K562 (cell line): ENCODE measurements around the gene LMTK2. TPM values are rescaled to one million over a fixed set of nuclear protein-coding genes. Genes with fewer than 3 reads are reported as not detected.

Source experiments
- ARNT ChIP-seq, 2 experiments: fragments of 450-650 bp; IDR thresholded peaks; 2 replicates each; pipeline ENCODE4 v1.6.1; 2016; ENCODE audit warnings: mild to moderate bottlenecking in 1 of 2
- CC2D1A ChIP-seq: fragments of 450-650 bp; IDR thresholded peaks from 2 replicates; pipeline ENCODE4 v1.6.1; 2017; ENCODE audit warnings: mild to moderate bottlenecking
- CREB1 ChIP-seq, 2 experiments: sonication (generic) in 1 of 2; formaldehyde crosslinking in 1 of 2; IDR thresholded peaks; 2 replicates each; pipeline versions ENCODE4 v1.6.1 to v1.8.0; 2012 to 2022; ENCODE audit warnings: inconsistent platforms in 1 of 2, mild to moderate bottlenecking in 1 of 2, missing genetic modification reagents in 1 of 2, moderate library complexity in 1 of 2
- DPF2 ChIP-seq: fragments of 450-650 bp; IDR thresholded peaks from 2 replicates; pipeline ENCODE4 v1.6.1; 2016
- FOXA3 ChIP-seq, 2 experiments: fragments of 450-650 bp in 1 of 2; sonication (generic) in 1 of 2; formaldehyde crosslinking; IDR thresholded peaks in 1 of 2; conservative IDR thresholded peaks in 1 of 2; 2 replicates each; pipeline versions ENCODE4 v1.4.0 to v1.8.0; 2020 to 2022; ENCODE audit warnings: mild to moderate bottlenecking in 2 of 2, missing genetic modification reagents in 1 of 2
- FOXK2 ChIP-seq, 2 experiments: fragments of 450-650 bp; IDR thresholded peaks in 1 of 2; conservative IDR thresholded peaks in 1 of 2; 2 replicates each; pipeline ENCODE4 v1.6.1; 2016; ENCODE audit warnings: low read depth in 2 of 2, mild to moderate bottlenecking in 1 of 2
- MTA2 ChIP-seq: fragments of 450-650 bp; IDR thresholded peaks from 2 replicates; pipeline ENCODE4 v1.6.1; 2016; ENCODE audit warnings: low read depth
- NFIX ChIP-seq: fragments of 250-450 bp; sonication (Bioruptor Pico); IDR thresholded peaks from 2 replicates; pipeline ENCODE4 v1.4.0; 2020; ENCODE audit warnings: low read depth, mild to moderate bottlenecking, moderate library complexity
- RAD51 ChIP-seq: fragments of 450-650 bp; IDR thresholded peaks from 2 replicates; pipeline ENCODE4 v1.7.1; 2016; ENCODE audit warnings: low read depth, mild to moderate bottlenecking, borderline replicate concordance
- SAFB ChIP-seq: fragments of 200-400 bp; formaldehyde crosslinking; IDR thresholded peaks from 2 replicates; pipeline ENCODE4 v1.6.1; 2017; ENCODE audit warnings: low read depth, low read length, borderline replicate concordance
- SPI1 ChIP-seq: IDR thresholded peaks from 2 replicates; pipeline ENCODE4 v1.6.1; 2011; ENCODE audit warnings: low read depth, low read length, control low read depth, borderline replicate concordance
- TBL1XR1 ChIP-seq, 2 experiments: IDR thresholded peaks; 2 replicates each; pipeline ENCODE4 v1.6.1; 2012; ENCODE audit warnings: improper control_type of control experiment in 2 of 2, low read length in 2 of 2, mild to moderate bottlenecking in 1 of 2
- THAP7 ChIP-seq: fragments of 250-450 bp; sonication (Bioruptor Pico); IDR thresholded peaks from 2 replicates; pipeline ENCODE4 v1.5.0; 2021
- ZBTB7A ChIP-seq: IDR thresholded peaks from 2 replicates; pipeline ENCODE4 v1.6.1; 2011; ENCODE audit warnings: low read depth, mild to moderate bottlenecking, low read length, moderate library complexity, borderline replicate concordance; ENCODE audit not compliant: control insufficient read depth
- polyA plus RNA-seq, 8 experiments: library from polyadenylated mRNA; depleted of rRNA in 4 of 8; stranded (reverse) in 5 of 8; unstranded in 3 of 8; fragments of >200 nt; fragmentation: Nextera tagmentation in 2 of 8; fragmentation: Illumina TruSeq in 1 of 8; extraction: Ambion mirVana in 2 of 8; extraction: Trizol in 1 of 8; gene quantifications; 2 replicates each; pipeline versions ENCODE4 v1.2.1 to v1.2.3, GENCODE V29; 2011 to 2014; ENCODE audit warnings: inconsistent platforms in 1 of 8, missing spikeins in 1 of 8
- total RNA-seq, 7 experiments: library from RNA; depleted of rRNA in 6 of 7; stranded (reverse); fragments of >200 nt in 6 of 7; fragmentation: Illumina TruSeq in 2 of 7; extraction: Trizol in 2 of 7; gene quantifications; 2 replicates each; pipeline versions ENCODE4 v1.2.1 to v1.2.3, GENCODE V29; 2011 to 2021; ENCODE audit warnings: low replicate concordance in 1 of 7
- TF ChIP-seq, protein P1 (sequence below): fragments of 250-450 bp; sonication (Bioruptor Pico); IDR thresholded peaks from 2 replicates; pipeline ENCODE4 v1.4.0; 2020; ENCODE audit warnings: mild to moderate bottlenecking, moderate library complexity, borderline replicate concordance
- TF ChIP-seq, protein P2 (sequence below): fragments of 450-650 bp; IDR thresholded peaks from 2 replicates; pipeline ENCODE4 v1.6.1; 2016
- TF ChIP-seq, protein P3 (sequence below), 3 experiments: fragments of 200-800 bp in 1 of 3; fragments of 250-450 bp in 1 of 3; fragments of 450-650 bp in 1 of 3; sonication (Bioruptor Pico) in 1 of 3; sonication (Bioruptor generic) in 1 of 3; formaldehyde crosslinking in 1 of 3; IDR thresholded peaks; 2 replicates each; pipeline versions ENCODE4 v1.6.1 to v1.8.0; 2016 to 2022; ENCODE audit warnings: mild to moderate bottlenecking in 2 of 3, missing genetic modification characterization in 2 of 3, missing compliant biosample characterization in 1 of 3, moderate library complexity in 1 of 3

Gene LMTK2
- total and polyA plus RNA-seq, 9 of the 15 experiments (the other 6 are each of a cell fraction or from before 2014, with no cell fraction given): 0.78 to 16.4 (median 6.3) TPM

GRCh38 chr7:98217623-98218582 is 111.2 kb downstream of the LMTK2 start (continued):
- TF ChIP-seq, protein P1, sequence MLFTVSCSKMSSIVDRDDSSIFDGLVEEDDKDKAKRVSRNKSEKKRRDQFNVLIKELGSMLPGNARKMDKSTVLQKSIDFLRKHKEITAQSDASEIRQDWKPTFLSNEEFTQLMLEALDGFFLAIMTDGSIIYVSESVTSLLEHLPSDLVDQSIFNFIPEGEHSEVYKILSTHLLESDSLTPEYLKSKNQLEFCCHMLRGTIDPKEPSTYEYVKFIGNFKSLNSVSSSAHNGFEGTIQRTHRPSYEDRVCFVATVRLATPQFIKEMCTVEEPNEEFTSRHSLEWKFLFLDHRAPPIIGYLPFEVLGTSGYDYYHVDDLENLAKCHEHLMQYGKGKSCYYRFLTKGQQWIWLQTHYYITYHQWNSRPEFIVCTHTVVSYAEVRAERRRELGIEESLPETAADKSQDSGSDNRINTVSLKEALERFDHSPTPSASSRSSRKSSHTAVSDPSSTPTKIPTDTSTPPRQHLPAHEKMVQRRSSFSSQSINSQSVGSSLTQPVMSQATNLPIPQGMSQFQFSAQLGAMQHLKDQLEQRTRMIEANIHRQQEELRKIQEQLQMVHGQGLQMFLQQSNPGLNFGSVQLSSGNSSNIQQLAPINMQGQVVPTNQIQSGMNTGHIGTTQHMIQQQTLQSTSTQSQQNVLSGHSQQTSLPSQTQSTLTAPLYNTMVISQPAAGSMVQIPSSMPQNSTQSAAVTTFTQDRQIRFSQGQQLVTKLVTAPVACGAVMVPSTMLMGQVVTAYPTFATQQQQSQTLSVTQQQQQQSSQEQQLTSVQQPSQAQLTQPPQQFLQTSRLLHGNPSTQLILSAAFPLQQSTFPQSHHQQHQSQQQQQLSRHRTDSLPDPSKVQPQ (CRISPR knock-in tag): 0 out of 2 replicates have a peak, but pooled peaks have one; percentile 49
- TF ChIP-seq, protein P2, sequence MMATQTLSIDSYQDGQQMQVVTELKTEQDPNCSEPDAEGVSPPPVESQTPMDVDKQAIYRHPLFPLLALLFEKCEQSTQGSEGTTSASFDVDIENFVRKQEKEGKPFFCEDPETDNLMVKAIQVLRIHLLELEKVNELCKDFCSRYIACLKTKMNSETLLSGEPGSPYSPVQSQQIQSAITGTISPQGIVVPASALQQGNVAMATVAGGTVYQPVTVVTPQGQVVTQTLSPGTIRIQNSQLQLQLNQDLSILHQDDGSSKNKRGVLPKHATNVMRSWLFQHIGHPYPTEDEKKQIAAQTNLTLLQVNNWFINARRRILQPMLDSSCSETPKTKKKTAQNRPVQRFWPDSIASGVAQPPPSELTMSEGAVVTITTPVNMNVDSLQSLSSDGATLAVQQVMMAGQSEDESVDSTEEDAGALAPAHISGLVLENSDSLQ: peak; percentile 73
- TF ChIP-seq CREB1 (IDR thresholded peaks at IDR 0.05) (no peak; the same call in 1 of the 2 replicates), CREB1 (CRISPR knock-in tag; IDR thresholded peaks at IDR 0.05) (0 out of 2 replicates have a peak, but pooled peaks have one; percentile 37), ARNT (IDR thresholded peaks at IDR 0.05) (peak; percentile 71 to 83; a peak in 3 of 4 replicates), RAD51 (no peak), NFIX (CRISPR knock-in tag) (no peak), ZBTB7A (peak; percentile 28; the same call in 1 of the 2 replicates), SPI1 (peak; percentile 100), THAP7 (CRISPR knock-in tag) (no peak), FOXK2 (conservative IDR thresholded peaks at IDR 0.05 in 1 of 2, IDR thresholded peaks at IDR 0.05 in 1 of 2; ENCODE audit: low read depth in 2 of 2) (0 out of 4 replicates have a peak, but pooled peaks of 1 of the 2 experiments have one; percentile 17), SAFB (no peak), DPF2 (peak; percentile 94), TBL1XR1 (IDR thresholded peaks at IDR 0.05; ENCODE audit: low read length in 2 of 2) (peak in 1 of 2 experiments; percentile 67; a peak in 1 of 4 replicates), FOXA3 (CRISPR knock-in tag; conservative IDR thresholded peaks at IDR 0.05 in 1 of 2, IDR thresholded peaks at IDR 0.05 in 1 of 2) (peak in 1 of 2 experiments; percentile 34; a peak in 1 of 4 replicates), MTA2 (peak; percentile 88), CC2D1A (peak; percentile 23; the same call in 1 of the 2 replicates)
- TF ChIP-seq, protein P3, sequence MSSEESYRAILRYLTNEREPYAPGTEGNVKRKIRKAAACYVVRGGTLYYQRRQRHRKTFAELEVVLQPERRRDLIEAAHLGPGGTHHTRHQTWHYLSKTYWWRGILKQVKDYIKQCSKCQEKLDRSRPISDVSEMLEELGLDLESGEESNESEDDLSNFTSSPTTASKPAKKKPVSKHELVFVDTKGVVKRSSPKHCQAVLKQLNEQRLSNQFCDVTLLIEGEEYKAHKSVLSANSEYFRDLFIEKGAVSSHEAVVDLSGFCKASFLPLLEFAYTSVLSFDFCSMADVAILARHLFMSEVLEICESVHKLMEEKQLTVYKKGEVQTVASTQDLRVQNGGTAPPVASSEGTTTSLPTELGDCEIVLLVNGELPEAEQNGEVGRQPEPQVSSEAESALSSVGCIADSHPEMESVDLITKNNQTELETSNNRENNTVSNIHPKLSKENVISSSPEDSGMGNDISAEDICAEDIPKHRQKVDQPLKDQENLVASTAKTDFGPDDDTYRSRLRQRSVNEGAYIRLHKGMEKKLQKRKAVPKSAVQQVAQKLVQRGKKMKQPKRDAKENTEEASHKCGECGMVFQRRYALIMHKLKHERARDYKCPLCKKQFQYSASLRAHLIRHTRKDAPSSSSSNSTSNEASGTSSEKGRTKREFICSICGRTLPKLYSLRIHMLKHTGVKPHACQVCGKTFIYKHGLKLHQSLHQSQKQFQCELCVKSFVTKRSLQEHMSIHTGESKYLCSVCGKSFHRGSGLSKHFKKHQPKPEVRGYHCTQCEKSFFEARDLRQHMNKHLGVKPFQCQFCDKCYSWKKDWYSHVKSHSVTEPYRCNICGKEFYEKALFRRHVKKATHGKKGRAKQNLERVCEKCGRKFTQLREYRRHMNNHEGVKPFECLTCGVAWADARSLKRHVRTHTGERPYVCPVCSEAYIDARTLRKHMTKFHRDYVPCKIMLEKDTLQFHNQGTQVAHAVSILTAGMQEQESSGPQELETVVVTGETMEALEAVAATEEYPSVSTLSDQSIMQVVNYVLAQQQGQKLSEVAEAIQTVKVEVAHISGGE (CRISPR knock-in tag; IDR thresholded peaks at IDR 0.05): peak in 1 of 3 experiments; percentile 30; a peak in 1 of 6 replicates
